Large intestine (tissue), 12 donors: ENCODE results near the gene VSTM4. TPM values are rescaled to one million over a fixed set of nuclear protein-coding genes. Genes with fewer than 3 reads are reported as not detected.

ENCODE experiments used
- DNase-seq, 2 donors: peaks; one replicate each; pipeline versions ENCODE4 v3.0.0 to v3.0.0-alpha.2; 2013
- H3K27ac ChIP-seq: one replicate; pipeline ENCODE4 v1.5.1; 2013; ENCODE audit warnings: low read length
- H3K27me3 ChIP-seq: 2 replicates; pipeline ENCODE4 v1.6.1; 2013; ENCODE audit warnings: low read length; ENCODE audit not compliant: control insufficient read depth, insufficient read depth
- H3K36me3 ChIP-seq: 2 replicates; pipeline ENCODE4 v1.6.1; 2013; ENCODE audit warnings: low read length; ENCODE audit not compliant: control insufficient read depth, insufficient read depth
- H3K4me1 ChIP-seq: one replicate; pipeline ENCODE4 v1.6.1; 2013; ENCODE audit warnings: low read length; ENCODE audit not compliant: control insufficient read depth, insufficient read depth
- H3K4me3 ChIP-seq: one replicate; pipeline ENCODE4 v1.5.1; 2013; ENCODE audit warnings: low read length
- H3K9me3 ChIP-seq: one replicate; pipeline ENCODE4 v1.6.1; 2013; ENCODE audit warnings: mild to moderate bottlenecking, low read depth, low read length, moderate library complexity; ENCODE audit not compliant: control insufficient read depth
- WGBS: methylation state at CpG from one replicate; pipeline ENCODE4 v1.1.5; 2013; ENCODE audit warnings: low lambda C conversion rate; ENCODE audit not compliant: insufficient coverage; 5-methylcytosine and 5-hydroxymethylcytosine counted together
- long read RNA-seq, 11 donors: transcript quantifications; one replicate each; lab custom pipeline, GENCODE V29; 2026
- polyA plus RNA-seq: library from polyadenylated mRNA; unstranded; fragments of 120-200 nt; gene quantifications from one replicate; pipeline ENCODE4 v1.2.1, GENCODE V29; 2013

The VSTM4 gene
- 10.2 TPM for polyA plus RNA-seq
- long read RNA-seq, donor 1, result 0 reads
- long read RNA-seq, donor 2, full-length matches to known transcripts, result 5 of 5 reads
- long read RNA-seq, donor 2, partial matches to known transcripts, result 0 of 5 reads
- long read RNA-seq, donor 2, other reads (novel, unspliced or antisense), result 0 of 5 reads
- long read RNA-seq, donor 3, result 0 reads
- long read RNA-seq, donor 4, result 0 reads
- long read RNA-seq, donor 5, full-length matches to known transcripts, result 6 of 6 reads
- long read RNA-seq, donor 5, partial matches to known transcripts, result 0 of 6 reads
- long read RNA-seq, donor 5, other reads (novel, unspliced or antisense), result 0 of 6 reads
- long read RNA-seq, donor 6, full-length matches to known transcripts, result 10 of 10 reads
- long read RNA-seq, donor 6, partial matches to known transcripts, result 0 of 10 reads
- long read RNA-seq, donor 6, other reads (novel, unspliced or antisense), result 0 of 10 reads
- long read RNA-seq, donor 7, full-length matches to known transcripts, result 4 of 4 reads
- long read RNA-seq, donor 7, partial matches to known transcripts, result 0 of 4 reads
- long read RNA-seq, donor 7, other reads (novel, unspliced or antisense), result 0 of 4 reads
- long read RNA-seq, donor 8, full-length matches to known transcripts, result 3 of 3 reads
- long read RNA-seq, donor 8, partial matches to known transcripts, result 0 of 3 reads
- long read RNA-seq, donor 8, other reads (novel, unspliced or antisense), result 0 of 3 reads
- long read RNA-seq, donor 9, full-length matches to known transcripts, result 1 of 1 reads
- long read RNA-seq, donor 9, partial matches to known transcripts, result 0 of 1 reads
- long read RNA-seq, donor 9, other reads (novel, unspliced or antisense), result 0 of 1 reads
- long read RNA-seq, donor 10, full-length matches to known transcripts, result 3 of 3 reads
- long read RNA-seq, donor 10, partial matches to known transcripts, result 0 of 3 reads
- long read RNA-seq, donor 10, other reads (novel, unspliced or antisense), result 0 of 3 reads
- long read RNA-seq, donor 11, full-length matches to known transcripts, result 1 of 1 reads
- long read RNA-seq, donor 11, partial matches to known transcripts, result 0 of 1 reads
- long read RNA-seq, donor 11, other reads (novel, unspliced or antisense), result 0 of 1 reads

GRCh38 chr10:49115015-49115795 lies at the start of gene VSTM4:
TSS of gene VSTM4 (minus strand) at chr10:49115522. CDS start at chr10:49115485, 37 bp downstream.
- no CpG with 5 or more reads among the region's 95 CpGs for WGBS
- H3K4me1 ChIP-seq, result peaks cover 3% of the 10 kb centered on the region
- H3K4me3 ChIP-seq, result peak within 1 kb of the TSS; percentile 44
- no peaks in the 10 kb centered on the region for H3K36me3 ChIP-seq
- no peaks in the 10 kb centered on the region for H3K9me3 ChIP-seq
- H3K27me3 ChIP-seq, result peaks cover 55% of the 10 kb centered on the region
- DNase-seq, result peak in 1 of 2 donors; percentile 45
- peak within 1 kb of the TSS; percentile 28 for H3K27ac ChIP-seq

- no peaks in the 10 kb centered on the region for H3K4me1 ChIP-seq
- 89% methylated on average over 3 of the region's 9 CpGs for WGBS
- no peaks in the 10 kb centered on the region for H3K9me3 ChIP-seq
- no peak overlapping the region for H3K4me3 ChIP-seq
- peaks cover 3% of the 10 kb centered on the region for H3K27me3 ChIP-seq
- DNase-seq, result peak; percentile 29 to 47
- no peaks in the 10 kb centered on the region for H3K36me3 ChIP-seq
- no peak overlapping the region for H3K27ac ChIP-seq
Measured at GRCh38 chr10:49164559-49165188, 49.4 kb upstream of the VSTM4 start.

- no peak overlapping the region for H3K27ac ChIP-seq
- H3K4me1 ChIP-seq, result no peaks in the 10 kb centered on the region
- H3K36me3 ChIP-seq, result no peaks in the 10 kb centered on the region
- H3K4me3 ChIP-seq, result no peak overlapping the region
- DNase-seq, result no peak
- no peaks in the 10 kb centered on the region for H3K9me3 ChIP-seq
- H3K27me3 ChIP-seq, result peaks cover 3% of the 10 kb centered on the region
- WGBS, result no CpG with 5 or more reads among the region's 4 CpGs
Measured at GRCh38 chr10:49163741-49164140, 48.4 kb upstream of the VSTM4 start.

GRCh38 chr10:49162761-49163310 lies 47.5 kb upstream of the VSTM4 start:
- H3K4me3 ChIP-seq, result no peak overlapping the region
- H3K4me1 ChIP-seq, result no peaks in the 10 kb centered on the region
- WGBS, result 100% methylated on average over 1 of the region's 8 CpGs
- peaks cover 3% of the 10 kb centered on the region for H3K27me3 ChIP-seq
- DNase-seq, result no peak
- H3K27ac ChIP-seq, result no peak overlapping the region
- no peaks in the 10 kb centered on the region for H3K36me3 ChIP-seq
- H3K9me3 ChIP-seq, result no peaks in the 10 kb centered on the region

GRCh38 chr10:49162063-49162462 lies 46.7 kb upstream of the VSTM4 start:
- H3K27ac ChIP-seq, result no peak overlapping the region
- peaks cover 3% of the 10 kb centered on the region for H3K27me3 ChIP-seq
- H3K9me3 ChIP-seq, result no peaks in the 10 kb centered on the region
- no peaks in the 10 kb centered on the region for H3K4me1 ChIP-seq
- no peaks in the 10 kb centered on the region for H3K36me3 ChIP-seq
- DNase-seq, result no peak
- no peak overlapping the region for H3K4me3 ChIP-seq
- no CpG with 5 or more reads among the region's 5 CpGs for WGBS

- Histone ChIP-seq H3K4me1 (no peaks in the 10 kb centered on the region), H3K27ac (no peak overlapping the region), H3K36me3 (no peaks in the 10 kb centered on the region), H3K9me3 (no peaks in the 10 kb centered on the region), H3K4me3 (no peak overlapping the region), H3K27me3 (peaks cover 3% of the 10 kb centered on the region)
- DNase-seq, result peak in 1 of 2 donors; percentile 14
- no CpG with 5 or more reads among the region's 8 CpGs for WGBS
Measured at GRCh38 chr10:49161411-49161997, 46.2 kb upstream of the VSTM4 start.

GRCh38 chr10:49160814-49161213 lies 45.5 kb upstream of the VSTM4 start:
- peaks cover 3% of the 10 kb centered on the region for H3K27me3 ChIP-seq
- no peaks in the 10 kb centered on the region for H3K9me3 ChIP-seq
- H3K36me3 ChIP-seq, result no peaks in the 10 kb centered on the region
- WGBS, result 100% methylated on average over 1 of the region's 5 CpGs
- no peak overlapping the region for H3K4me3 ChIP-seq
- H3K27ac ChIP-seq, result no peak overlapping the region
- H3K4me1 ChIP-seq, result no peaks in the 10 kb centered on the region
- DNase-seq, result no peak

GRCh38 chr10:49160110-49160509 lies 44.8 kb upstream of the VSTM4 start:
- Histone ChIP-seq H3K4me3 (no peak overlapping the region), H3K9me3 (no peaks in the 10 kb centered on the region), H3K36me3 (no peaks in the 10 kb centered on the region), H3K27ac (no peak overlapping the region), H3K27me3 (peaks cover 3% of the 10 kb centered on the region), H3K4me1 (no peaks in the 10 kb centered on the region)
- no peak for DNase-seq
- WGBS, result 100% methylated on average over 1 of the region's 5 CpGs

GRCh38 chr10:49158915-49159314 lies 43.6 kb upstream of the VSTM4 start:
- Histone ChIP-seq H3K27ac (no peak overlapping the region), H3K9me3 (no peaks in the 10 kb centered on the region), H3K27me3 (peaks cover 3% of the 10 kb centered on the region), H3K36me3 (no peaks in the 10 kb centered on the region), H3K4me3 (no peak overlapping the region), H3K4me1 (no peaks in the 10 kb centered on the region)
- DNase-seq, result no peak
- 0% methylated on average over 3 of the region's 3 CpGs for WGBS
